Activated T-helper 1 cell treated with anti-CD3 and anti-CD28 coated beads, Interleukin-12 subunit alpha, Interleukin-12 subunit beta, Interleukin-2, Interleukin-4 antibody, amounts not matched to agents 30 ng/mL and 10 ng/mL and 1 ng/mL, durations not matched to agents 14 hours and 24 hours and 36 hours (primary cell): ENCODE results near the gene TNFRSF21. TPM values are rescaled to one million over a fixed set of nuclear protein-coding genes. Genes with fewer than 3 reads are reported as not detected.

Experiments
- DNase-seq: peaks from one replicate; pipeline ENCODE4 v3.0.0; 2021; ENCODE audit warnings: low spot score
- H3K27ac Mint-ChIP-seq: one replicate; pipeline ENCODE4 v1.8.0; 2021; ENCODE audit warnings: mild to moderate bottlenecking, mixed read lengths
- H3K27me3 Mint-ChIP-seq: one replicate; pipeline ENCODE4 v1.8.0; 2022; ENCODE audit warnings: mild to moderate bottlenecking, moderate library complexity, mixed read lengths; ENCODE audit not compliant: insufficient read depth
- H3K36me3 Mint-ChIP-seq: one replicate; pipeline ENCODE4 v1.8.0; 2021; ENCODE audit warnings: low read depth, mixed read lengths
- H3K4me1 Mint-ChIP-seq: one replicate; pipeline ENCODE4 v1.8.0; 2021; ENCODE audit warnings: low read depth, mixed read lengths
- H3K4me3 Mint-ChIP-seq: one replicate; pipeline ENCODE4 v1.8.0; 2021; ENCODE audit warnings: mild to moderate bottlenecking, moderate library complexity, mixed read lengths
- H3K9me3 Mint-ChIP-seq: one replicate; pipeline ENCODE4 v1.8.0; 2021; ENCODE audit warnings: mixed read lengths
- intact Hi-C: fragments of 100-400 bp; cut with micrococcal nuclease; formaldehyde crosslinking; loops from one replicate; pipeline ENCODE4 v1.15.1; 2024
- total RNA-seq: library from RNA; stranded (reverse); gene quantifications from 2 replicates; pipeline ENCODE4 v1.2.3, GENCODE V29; 2022

The TNFRSF21 gene
- total RNA-seq, 1 donor from 2014 or later: 3.5 TPM

DNA sequence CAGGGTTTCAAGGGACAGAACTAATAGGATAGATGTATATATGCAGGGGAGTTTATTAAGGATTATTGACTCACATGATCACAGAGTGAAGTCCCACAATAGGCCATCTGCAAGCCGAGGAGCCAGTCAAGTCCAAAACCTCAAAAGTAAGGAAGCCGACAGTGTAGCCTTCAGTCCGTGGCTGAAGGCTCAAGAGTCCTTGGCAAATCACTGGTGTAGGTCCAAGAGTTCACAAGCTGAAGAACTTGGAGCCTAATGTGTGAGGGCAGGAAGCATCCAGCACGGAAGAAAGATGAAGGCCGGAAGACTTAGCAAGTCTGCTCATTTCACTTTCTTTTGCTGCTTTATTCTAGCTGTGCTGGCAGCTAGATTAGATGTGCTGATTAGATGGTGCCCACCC is 128.0 kb downstream of the TNFRSF21 start:
- no peaks in the 10 kb centered on the region for H3K27me3 Mint-ChIP-seq
- no peak overlapping the region for H3K4me3 Mint-ChIP-seq
- DNase-seq: no peak
- intact Hi-C loops: no loop called here
- H3K27ac Mint-ChIP-seq: no peak overlapping the region
- no peaks in the 10 kb centered on the region for H3K9me3 Mint-ChIP-seq
- no peaks in the 10 kb centered on the region for H3K36me3 Mint-ChIP-seq
- H3K4me1 Mint-ChIP-seq: no peaks in the 10 kb centered on the region

Other genes with a start within 250 kb of the TNFRSF21 start
- 27.3 and 29.3 TPM in 2 replicates for gene CD2AP, start 167.9 kb upstream of the TNFRSF21 start, total RNA-seq